Stomach (tissue), 9 donors: Measurements from ENCODE around the gene DPH6. TPM values are rescaled to one million over a fixed set of nuclear protein-coding genes. Genes with fewer than 3 reads are reported as not detected.

Experiments used
- DNase-seq, 2 donors: peaks; one replicate each; pipeline versions ENCODE4 v3.0.0 to v3.0.0-alpha.2; 2013 to 2019
- H3K27ac ChIP-seq, 5 donors: fragments of 200-600 bp in 4 of 5; sonication (generic) in 4 of 5; one replicate each; pipeline ENCODE4 v1.5.1; 2013 to 2019; ENCODE audit warnings: mild to moderate bottlenecking in 1 of 5, moderate library complexity in 1 of 5
- H3K27me3 ChIP-seq, 3 donors: fragments of 200-600 bp; sonication (generic); one replicate each; pipeline ENCODE4 v1.5.1; 2017 to 2019; ENCODE audit warnings: mixed run types in 1 of 3
- H3K36me3 ChIP-seq, 4 donors: fragments of 200-600 bp; sonication (generic); 1 replicate in 3 of 4; 2 replicates in 1 of 4; pipeline ENCODE4 v1.5.1; 2016 to 2019
- H3K4me1 ChIP-seq, 4 donors: fragments of 200-600 bp; sonication (generic); one replicate each; pipeline ENCODE4 v1.5.1; 2016 to 2019
- H3K4me3 ChIP-seq, 4 donors: fragments of 200-600 bp; sonication (generic) in 3 of 4; one replicate each; pipeline ENCODE4 v1.5.1; 2016 to 2019; ENCODE audit warnings: mild to moderate bottlenecking in 1 of 4
- H3K9me3 ChIP-seq, 4 donors: fragments of 200-600 bp; sonication (generic); one replicate each; pipeline ENCODE4 v1.5.1; 2016 to 2019
- EP300 ChIP-seq: sonication (generic); formaldehyde crosslinking; IDR thresholded peaks from one replicate; pipeline ENCODE4 v1.6.1; 2017; ENCODE audit warnings: antibody characterized with exemption
- POLR2A ChIP-seq, 4 donors: fragments of 450-650 bp; IDR thresholded peaks; one replicate each; pipeline ENCODE4 v1.6.1; 2016; ENCODE audit warnings: antibody characterized with exemption in 4 of 4, control low read depth in 2 of 4, mild to moderate bottlenecking in 1 of 4, moderate library complexity in 1 of 4
- POLR2AphosphoS5 ChIP-seq, 3 donors: sonication (generic); formaldehyde crosslinking; IDR thresholded peaks; one replicate each; pipeline ENCODE4 v1.6.1; 2016; ENCODE audit warnings: antibody characterized with exemption in 3 of 3
- WGBS, 5 donors: extraction: QIAGEN DNeasy Blood & Tissue Kit in 3 of 5; methylation state at CpG; one replicate each; pipeline versions ENCODE4 v1.1.5 to v1.1.7; 2013 to 2018; 5-methylcytosine and 5-hydroxymethylcytosine counted together
- intact Hi-C: fragments of 100-400 bp; cut with DNase I; formaldehyde crosslinking; loops from one replicate; pipeline ENCODE4 v1.15.1; 2023; ENCODE audit warnings: low total_unique reads
- polyA plus RNA-seq, 3 donors: library from polyadenylated mRNA; stranded (reverse); fragments of 200-250 nt; gene quantifications; one replicate each; pipeline ENCODE4 v1.2.3, GENCODE V29; 2013
- total RNA-seq, 5 donors: library from RNA; depleted of rRNA; stranded (reverse); fragments of >200 nt; gene quantifications; one replicate each; pipeline versions ENCODE4 v1.1.0 to v1.2.3, GENCODE V29; 2014 to 2016
- TF ChIP-seq, protein P1 (sequence below), 7 experiments: fragments of 450-650 bp in 4 of 7; fragments of 200-600 bp in 3 of 7; sonication (generic) in 3 of 7; IDR thresholded peaks; one replicate each; pipeline ENCODE4 v1.5.1; 2016 to 2019; ENCODE audit warnings: antibody characterized with exemption in 7 of 7, control low read depth in 2 of 7, mild to moderate bottlenecking in 1 of 7
- donor health status: healthy with polysubstance abuse.
- donor health status: Bipolar disorder and iron deficiency.
- donor health status: healthy.

DPH6 gene
- total and polyA plus RNA-seq, 8 donors: 6.1 to 52.3 (median 17.7) TPM

DNA sequence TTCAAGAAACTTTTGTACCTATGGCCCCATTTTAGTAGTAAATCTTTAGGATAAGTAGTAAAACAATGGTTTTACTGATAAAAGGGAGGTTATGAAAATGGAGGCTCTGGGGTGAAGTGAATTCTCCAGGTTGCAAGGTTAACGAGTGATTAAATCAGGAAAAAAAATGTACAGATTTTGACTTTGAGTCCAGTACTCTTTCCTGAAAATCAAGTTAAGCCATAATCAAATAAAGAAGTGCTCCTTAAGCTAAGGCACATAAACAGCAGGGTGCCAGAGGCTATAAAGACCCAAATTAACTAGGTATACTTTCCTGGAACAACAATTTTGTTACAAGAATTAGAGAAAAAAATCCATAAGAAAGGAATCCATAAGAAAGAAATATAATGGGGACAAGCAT is 114.7 kb downstream of the DPH6 start:
- H3K4me3 ChIP-seq: no peak overlapping the region
- WGBS, 5 donors: 89 to 97% (median 93%) methylated on average over 1 of the region's 1 CpG
- peaks cover 0 to 10% (median 4%) of the 10 kb centered on the region in 4 donors for H3K36me3 ChIP-seq
- H3K27me3 ChIP-seq: no peaks in the 10 kb centered on the region
- peaks cover 0 to 10% (median 0%) of the 10 kb centered on the region in 4 donors for H3K9me3 ChIP-seq
- TF ChIP-seq POLR2AphosphoS5 (IDR thresholded peaks at IDR 0.05) (no peak), POLR2A (IDR thresholded peaks at IDR 0.05) (no peak), EP300 (no peak)
- TF ChIP-seq, protein P1, sequence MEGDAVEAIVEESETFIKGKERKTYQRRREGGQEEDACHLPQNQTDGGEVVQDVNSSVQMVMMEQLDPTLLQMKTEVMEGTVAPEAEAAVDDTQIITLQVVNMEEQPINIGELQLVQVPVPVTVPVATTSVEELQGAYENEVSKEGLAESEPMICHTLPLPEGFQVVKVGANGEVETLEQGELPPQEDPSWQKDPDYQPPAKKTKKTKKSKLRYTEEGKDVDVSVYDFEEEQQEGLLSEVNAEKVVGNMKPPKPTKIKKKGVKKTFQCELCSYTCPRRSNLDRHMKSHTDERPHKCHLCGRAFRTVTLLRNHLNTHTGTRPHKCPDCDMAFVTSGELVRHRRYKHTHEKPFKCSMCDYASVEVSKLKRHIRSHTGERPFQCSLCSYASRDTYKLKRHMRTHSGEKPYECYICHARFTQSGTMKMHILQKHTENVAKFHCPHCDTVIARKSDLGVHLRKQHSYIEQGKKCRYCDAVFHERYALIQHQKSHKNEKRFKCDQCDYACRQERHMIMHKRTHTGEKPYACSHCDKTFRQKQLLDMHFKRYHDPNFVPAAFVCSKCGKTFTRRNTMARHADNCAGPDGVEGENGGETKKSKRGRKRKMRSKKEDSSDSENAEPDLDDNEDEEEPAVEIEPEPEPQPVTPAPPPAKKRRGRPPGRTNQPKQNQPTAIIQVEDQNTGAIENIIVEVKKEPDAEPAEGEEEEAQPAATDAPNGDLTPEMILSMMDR (IDR thresholded peaks at IDR 0.05): no peak
- no peak for DNase-seq
- no peaks in the 10 kb centered on the region for H3K4me1 ChIP-seq
- intact Hi-C loops: no loop called here
- no peak overlapping the region for H3K27ac ChIP-seq

DNA sequence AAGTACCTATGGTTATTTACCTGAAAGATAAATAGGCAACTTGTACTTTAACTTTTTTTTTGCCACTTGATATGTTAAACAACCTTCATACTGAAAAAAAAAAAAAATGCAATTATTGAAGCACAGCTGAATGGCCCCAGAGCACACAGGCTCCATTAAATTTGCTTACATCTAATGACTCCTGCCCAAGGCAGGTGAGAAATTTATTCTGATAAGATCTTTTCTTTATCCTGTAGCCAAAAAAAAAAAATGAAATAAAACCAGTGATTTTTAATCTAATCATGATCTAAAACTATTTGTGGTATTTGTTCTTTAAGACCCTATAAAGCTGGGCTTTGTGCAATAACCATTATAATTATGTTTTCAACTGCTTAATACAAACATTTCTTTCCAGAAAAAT is 115.7 kb downstream of the DPH6 start:
- intact Hi-C loops: no loop called here
- peaks cover 0 to 2% (median 0%) of the 10 kb centered on the region in 4 donors for H3K9me3 ChIP-seq
- H3K36me3 ChIP-seq: peaks cover 0 to 3% (median under 1%) of the 10 kb centered on the region in 4 donors
- DNase-seq: no peak
- no peaks in the 10 kb centered on the region for H3K27me3 ChIP-seq
- H3K4me3 ChIP-seq: no peak overlapping the region
- no peaks in the 10 kb centered on the region for H3K4me1 ChIP-seq
- H3K27ac ChIP-seq: no peak overlapping the region
- TF ChIP-seq, protein P1 (IDR thresholded peaks at IDR 0.05): no peak
- TF ChIP-seq POLR2AphosphoS5 (IDR thresholded peaks at IDR 0.05) (no peak), EP300 (no peak), POLR2A (IDR thresholded peaks at IDR 0.05) (no peak)

DNA sequence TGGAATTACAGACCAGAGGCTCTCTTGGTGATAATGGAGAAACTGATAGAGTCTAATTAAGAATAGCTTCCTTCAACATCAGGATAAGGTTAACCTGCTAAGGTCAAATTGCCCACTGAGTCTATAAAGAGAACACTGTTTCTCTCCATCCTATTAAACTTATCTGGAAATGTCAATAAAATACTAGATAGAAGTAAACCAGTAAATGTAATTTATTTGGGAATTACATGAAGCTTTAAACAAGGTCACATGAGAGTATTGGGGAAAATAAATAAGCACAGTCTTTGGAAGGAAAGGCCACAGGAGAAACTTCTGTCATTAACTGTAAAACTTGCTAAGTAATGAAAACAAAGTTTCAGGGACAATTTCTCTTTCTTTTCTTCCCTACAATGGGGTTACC is 118.5 kb downstream of the DPH6 start:
- DNase-seq: no peak
- H3K27me3 ChIP-seq: no peaks in the 10 kb centered on the region
- peaks cover 0 to 4% (median 0%) of the 10 kb centered on the region in 4 donors for H3K36me3 ChIP-seq
- no peak for TF ChIP-seq POLR2A (IDR thresholded peaks at IDR 0.05)
- TF ChIP-seq, protein P1 (IDR thresholded peaks at IDR 0.05): no peak
- no peak for TF ChIP-seq POLR2AphosphoS5 (IDR thresholded peaks at IDR 0.05)
- no peak for TF ChIP-seq EP300
- H3K9me3 ChIP-seq: no peaks in the 10 kb centered on the region
- no peak overlapping the region for H3K27ac ChIP-seq
- no peaks in the 10 kb centered on the region for H3K4me1 ChIP-seq
- intact Hi-C loops: no loop called here
- no peak overlapping the region for H3K4me3 ChIP-seq

DNA sequence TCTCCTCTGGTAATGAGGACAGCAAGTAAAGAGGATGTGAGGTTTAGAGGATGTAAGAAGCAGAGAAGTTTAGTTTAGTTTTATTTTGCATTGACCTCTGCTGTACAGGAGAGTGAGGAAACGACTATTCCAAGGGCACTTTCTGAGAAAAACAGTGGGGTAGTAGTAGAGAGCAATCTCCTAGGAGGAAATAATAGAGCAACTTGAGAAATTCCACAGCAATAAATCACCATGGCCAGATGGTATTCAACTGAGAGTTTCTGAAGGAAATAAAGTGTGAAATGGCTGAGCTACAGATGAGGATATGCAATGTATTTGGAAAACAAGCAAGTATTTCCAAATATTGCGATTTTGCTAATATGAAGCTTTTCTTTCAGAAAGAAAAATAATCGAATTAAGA is 118.9 kb downstream of the DPH6 start:
- Histone ChIP-seq H3K27me3 (no peaks in the 10 kb centered on the region), H3K4me3 (no peak overlapping the region), H3K4me1 (no peaks in the 10 kb centered on the region), H3K9me3 (no peaks in the 10 kb centered on the region), H3K36me3 (peaks cover 0 to 4% (median 0%) of the 10 kb centered on the region in 4 donors), H3K27ac (no peak overlapping the region)
- TF ChIP-seq POLR2AphosphoS5 (IDR thresholded peaks at IDR 0.05) (no peak), EP300 (no peak), POLR2A (IDR thresholded peaks at IDR 0.05) (no peak)
- TF ChIP-seq, protein P1 (IDR thresholded peaks at IDR 0.05): no peak
- WGBS, 5 donors: 70 to 84% (median 78%) methylated on average over 3 of the region's 3 CpGs
- peak in 1 of 2 donors; percentile 3 for DNase-seq
- intact Hi-C loops: no loop called here
